Body of pancreas (tissue), 4 donors: Measurements from ENCODE around the gene HIBADH. TPM values are rescaled to one million over a fixed set of nuclear protein-coding genes. Genes with fewer than 3 reads are reported as not detected.

Experiments
- ATAC-seq: fragments of 150-250 bp; one replicate; pipeline ENCODE4 v1.9.1; 2016
- DNase-seq, 4 donors: peaks; one replicate each; pipeline ENCODE4 v3.0.0-alpha.2; 2019
- H3K27ac ChIP-seq, 4 donors: fragments of 200-600 bp; sonication (generic); 1 replicate in 3 of 4; 2 replicates in 1 of 4; pipeline versions ENCODE4 v1.5.1 to v1.6.1; 2016 to 2019; ENCODE audit warnings: mild to moderate bottlenecking in 1 of 4, mixed read lengths in 1 of 4, moderate library complexity in 1 of 4
- H3K27me3 ChIP-seq, 2 donors: fragments of 200-600 bp; sonication (generic); one replicate each; pipeline ENCODE4 v1.6.0; 2016; ENCODE audit warnings: mild to moderate bottlenecking in 1 of 2
- H3K36me3 ChIP-seq, 2 donors: fragments of 200-600 bp; sonication (generic); replicated peaks in 1 of 2; 2 replicates each; pipeline ENCODE4 v1.5.1; 2016; ENCODE audit warnings: low read depth in 2 of 2; ENCODE audit not compliant: insufficient read depth in 1 of 2
- H3K4me1 ChIP-seq: fragments of 200-600 bp; sonication (generic); one replicate; pipeline ENCODE4 v1.6.0; 2016
- H3K4me3 ChIP-seq, 2 donors: fragments of 200-600 bp; sonication (generic); 1 replicate in 1 of 2; 2 replicates in 1 of 2; pipeline ENCODE4 v1.5.1; 2016 to 2019
- H3K9me3 ChIP-seq, 3 donors: fragments of 200-600 bp; sonication (generic); 1 replicate in 2 of 3; 2 replicates in 1 of 3; pipeline ENCODE4 v1.5.1; 2016
- POLR2A ChIP-seq, 3 donors: fragments of 450-650 bp; IDR thresholded peaks; one replicate each; pipeline ENCODE4 v1.6.1; 2016; ENCODE audit warnings: antibody characterized with exemption in 3 of 3, mild to moderate bottlenecking in 2 of 3
- WGBS, 2 donors: methylation state at CpG; one replicate each; pipeline ENCODE4 v1.1.5; 2017; 5-methylcytosine and 5-hydroxymethylcytosine counted together
- intact Hi-C: fragments of 100-400 bp; cut with DNase I; formaldehyde crosslinking; loops from one replicate; pipeline ENCODE4 v1.15.1; 2023
- total RNA-seq, 2 donors: library from RNA; depleted of rRNA; stranded (reverse); fragments of >200 nt; gene quantifications; one replicate each; pipeline ENCODE4 v1.1.0, GENCODE V29; 2016
- TF ChIP-seq, protein P1 (sequence below), 7 experiments: fragments of 450-650 bp in 4 of 7; fragments of 200-600 bp in 3 of 7; sonication (generic) in 3 of 7; IDR thresholded peaks; one replicate each; pipeline ENCODE4 v1.5.1; 2016 to 2019; ENCODE audit warnings: antibody characterized with exemption in 7 of 7

Gene HIBADH
- total RNA-seq, 2 donors from 2014 or later, result 22.1 to 31.0 TPM

DNA sequence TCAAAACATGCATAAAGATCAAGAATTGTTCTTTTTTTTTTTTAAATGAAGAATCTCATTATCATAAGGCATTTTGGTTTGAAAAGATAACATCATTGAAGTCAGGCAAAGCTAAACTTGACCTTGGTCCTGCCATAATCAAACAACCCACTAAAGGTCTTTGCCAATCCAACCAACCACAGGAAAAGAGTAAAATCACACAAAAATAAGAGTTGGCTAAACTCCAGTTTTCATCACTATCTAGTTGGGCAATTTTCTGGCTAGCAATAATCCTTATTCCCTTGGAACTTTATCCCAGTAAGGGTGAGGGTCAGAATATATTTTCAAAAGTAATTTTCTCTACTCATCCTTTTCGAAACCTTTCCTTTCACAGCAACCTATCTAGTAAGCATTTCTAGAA is 62.4 kb downstream of the HIBADH start:
- 96 to 100% methylated on average over 1 of the region's 1 CpG for WGBS, 2 donors
- Histone ChIP-seq H3K9me3 (no peaks in the 10 kb centered on the region), H3K4me1 (no peaks in the 10 kb centered on the region), H3K36me3 (no peaks in the 10 kb centered on the region), H3K4me3 (no peak overlapping the region), H3K27me3 (no peaks in the 10 kb centered on the region), H3K27ac (no peak overlapping the region)
- no peak for TF ChIP-seq POLR2A (IDR thresholded peaks at IDR 0.05)
- TF ChIP-seq, protein P1, sequence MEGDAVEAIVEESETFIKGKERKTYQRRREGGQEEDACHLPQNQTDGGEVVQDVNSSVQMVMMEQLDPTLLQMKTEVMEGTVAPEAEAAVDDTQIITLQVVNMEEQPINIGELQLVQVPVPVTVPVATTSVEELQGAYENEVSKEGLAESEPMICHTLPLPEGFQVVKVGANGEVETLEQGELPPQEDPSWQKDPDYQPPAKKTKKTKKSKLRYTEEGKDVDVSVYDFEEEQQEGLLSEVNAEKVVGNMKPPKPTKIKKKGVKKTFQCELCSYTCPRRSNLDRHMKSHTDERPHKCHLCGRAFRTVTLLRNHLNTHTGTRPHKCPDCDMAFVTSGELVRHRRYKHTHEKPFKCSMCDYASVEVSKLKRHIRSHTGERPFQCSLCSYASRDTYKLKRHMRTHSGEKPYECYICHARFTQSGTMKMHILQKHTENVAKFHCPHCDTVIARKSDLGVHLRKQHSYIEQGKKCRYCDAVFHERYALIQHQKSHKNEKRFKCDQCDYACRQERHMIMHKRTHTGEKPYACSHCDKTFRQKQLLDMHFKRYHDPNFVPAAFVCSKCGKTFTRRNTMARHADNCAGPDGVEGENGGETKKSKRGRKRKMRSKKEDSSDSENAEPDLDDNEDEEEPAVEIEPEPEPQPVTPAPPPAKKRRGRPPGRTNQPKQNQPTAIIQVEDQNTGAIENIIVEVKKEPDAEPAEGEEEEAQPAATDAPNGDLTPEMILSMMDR (IDR thresholded peaks at IDR 0.05), result no peak
- intact Hi-C loops, result no loop called here
- ATAC-seq (no peak), DNase-seq (no peak)

GRCh38 chr7:27595009-27595408 is 67.7 kb downstream of the HIBADH start:
- H3K9me3 ChIP-seq, result no peaks in the 10 kb centered on the region
- intact Hi-C loops, result no loop called here
- H3K4me1 ChIP-seq, result no peaks in the 10 kb centered on the region
- TF ChIP-seq, protein P1 (IDR thresholded peaks at IDR 0.05), result no peak
- TF ChIP-seq POLR2A (IDR thresholded peaks at IDR 0.05), result no peak
- no peak for ATAC-seq
- no peak overlapping the region for H3K27ac ChIP-seq
- no peaks in the 10 kb centered on the region for H3K27me3 ChIP-seq
- 93 to 94% methylated on average over 5 of the region's 5 CpGs for WGBS, 2 donors
- no peak for DNase-seq
- no peaks in the 10 kb centered on the region for H3K36me3 ChIP-seq
- no peak overlapping the region for H3K4me3 ChIP-seq

DNA sequence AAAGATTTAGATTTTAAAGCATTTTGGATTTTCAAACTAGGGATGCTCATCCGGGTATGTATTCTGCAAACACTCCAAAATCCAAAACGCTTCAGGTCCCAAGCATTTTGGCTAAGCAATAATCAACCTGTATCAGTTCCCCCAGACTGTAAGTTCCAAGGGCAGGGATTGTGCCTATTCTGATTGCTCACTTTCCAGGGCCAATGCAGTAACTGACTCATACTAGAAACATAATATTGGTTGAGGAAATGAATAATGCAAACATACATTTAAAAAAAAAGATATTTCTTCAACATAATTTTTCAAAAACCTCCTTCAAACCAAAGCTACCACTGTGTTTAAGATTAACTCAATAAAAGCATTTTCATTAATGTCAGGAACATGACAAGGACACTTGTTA is 69.5 kb downstream of the HIBADH start:
- intact Hi-C loops, result no loop called here
- 80 to 89% methylated on average over 2 of the region's 2 CpGs for WGBS, 2 donors
- ATAC-seq (no peak), DNase-seq (no peak)
- H3K27ac ChIP-seq, result no peak overlapping the region
- H3K9me3 ChIP-seq, result no peaks in the 10 kb centered on the region
- no peaks in the 10 kb centered on the region for H3K36me3 ChIP-seq
- no peaks in the 10 kb centered on the region for H3K4me1 ChIP-seq
- H3K27me3 ChIP-seq, result no peaks in the 10 kb centered on the region
- H3K4me3 ChIP-seq, result no peak overlapping the region
- no peak for TF ChIP-seq POLR2A (IDR thresholded peaks at IDR 0.05)

DNA sequence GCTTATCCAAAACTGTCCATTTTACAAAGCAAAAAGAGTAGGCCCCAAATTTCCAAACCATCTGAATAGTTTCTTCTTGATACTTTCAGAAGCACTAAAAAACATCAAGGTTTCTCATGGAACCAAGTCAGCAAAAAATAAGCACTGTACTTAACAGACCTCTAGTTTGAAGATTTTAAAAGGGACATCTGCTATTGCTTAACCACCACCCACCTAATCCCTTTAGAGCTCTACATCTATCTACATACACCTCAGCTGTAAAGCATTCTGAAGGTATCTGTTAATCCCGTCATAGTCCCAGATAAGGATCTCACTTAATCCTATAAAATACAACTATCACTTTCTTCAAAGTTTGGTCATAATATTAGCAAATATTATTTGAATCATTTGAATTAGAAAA is 72.3 kb downstream of the HIBADH start:
- H3K27me3 ChIP-seq, result no peaks in the 10 kb centered on the region
- ATAC-seq (no peak), DNase-seq (no peak)
- no peak overlapping the region for H3K4me3 ChIP-seq
- no peaks in the 10 kb centered on the region for H3K4me1 ChIP-seq
- no peaks in the 10 kb centered on the region for H3K36me3 ChIP-seq
- intact Hi-C loops, result no loop called here
- no peak overlapping the region for H3K27ac ChIP-seq
- TF ChIP-seq, protein P1 (IDR thresholded peaks at IDR 0.05), result no peak
- no peak for TF ChIP-seq POLR2A (IDR thresholded peaks at IDR 0.05)
- no peaks in the 10 kb centered on the region for H3K9me3 ChIP-seq
- 0 to 7% methylated on average over 1 of the region's 1 CpG for WGBS, 2 donors

DNA sequence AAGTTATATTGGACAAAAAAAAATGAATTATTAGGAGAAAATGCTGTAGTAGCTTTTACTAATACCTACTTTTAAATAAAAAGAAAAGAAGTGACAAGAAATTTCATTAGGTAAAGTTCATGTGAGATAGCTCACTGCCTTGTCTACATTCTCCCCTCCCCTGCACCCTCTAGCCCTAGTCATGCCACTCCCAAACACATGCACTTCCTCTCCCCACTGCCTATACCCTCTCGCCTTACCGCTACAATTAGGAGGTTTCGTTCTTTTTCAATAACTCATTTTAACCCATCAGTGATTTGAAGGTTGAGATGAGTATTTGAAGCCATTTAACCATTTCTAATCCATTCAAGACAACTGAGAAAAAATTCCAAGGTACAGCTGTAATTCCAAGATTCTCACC is 75.3 kb downstream of the HIBADH start:
- 94 to 96% methylated on average over 3 of the region's 3 CpGs for WGBS, 2 donors
- no peaks in the 10 kb centered on the region for H3K9me3 ChIP-seq
- no peak overlapping the region for H3K27ac ChIP-seq
- intact Hi-C loops, result no loop called here
- DNase-seq (no peak), ATAC-seq (no peak)
- H3K27me3 ChIP-seq, result no peaks in the 10 kb centered on the region
- no peaks in the 10 kb centered on the region for H3K36me3 ChIP-seq
- H3K4me1 ChIP-seq, result no peaks in the 10 kb centered on the region
- no peak overlapping the region for H3K4me3 ChIP-seq
- TF ChIP-seq, protein P1 (IDR thresholded peaks at IDR 0.05), result no peak
- no peak for TF ChIP-seq POLR2A (IDR thresholded peaks at IDR 0.05)
